Measurements from ENCODE around the gene C16orf74. TPM values are rescaled to one million over a fixed set of nuclear protein-coding genes. Genes with fewer than 3 reads are reported as not detected.

C16orf74 gene
- total and polyA plus RNA-seq, 2 of the 13 experiments (the other 11 are each of a cell fraction or from before 2014, with no cell fraction given) = 0.13 to 0.29 TPM

DNA sequence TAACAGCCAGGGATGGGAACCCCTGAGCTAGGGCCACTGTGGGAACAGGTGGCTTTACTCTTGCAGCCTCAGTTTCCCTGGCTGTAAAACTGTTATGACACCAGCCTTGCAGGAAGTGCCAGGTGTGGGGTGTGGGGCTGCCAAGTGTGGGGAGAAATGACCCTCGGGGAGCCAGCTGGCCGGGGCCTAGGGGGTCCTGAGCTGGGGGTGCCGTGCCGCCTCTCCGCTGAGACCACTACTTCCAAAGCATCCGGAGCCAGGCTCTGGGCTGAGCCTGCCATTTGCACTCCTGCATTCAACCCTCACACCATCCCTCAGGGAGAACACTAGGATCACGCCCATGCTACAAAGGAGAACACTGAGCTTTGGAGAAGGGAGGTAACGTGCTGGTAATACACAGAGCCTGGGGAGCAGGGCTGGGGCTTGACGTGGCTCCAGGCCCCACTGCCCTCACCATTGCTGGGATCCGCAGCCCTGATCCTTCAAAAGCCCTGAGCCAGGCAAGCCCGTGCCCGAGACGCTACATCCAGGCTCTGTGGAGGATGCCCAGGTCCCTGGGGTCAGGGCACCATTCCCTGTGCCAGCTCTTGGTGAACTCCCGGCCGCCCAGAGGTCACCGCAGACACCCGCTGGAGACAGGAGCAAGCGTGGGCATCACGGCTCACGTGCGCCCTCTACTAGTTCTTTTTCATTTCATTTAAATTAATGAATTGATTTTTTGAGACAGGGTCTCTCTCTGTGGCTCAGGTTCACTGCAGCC lies 33.3 kb downstream of the C16orf74 start (continued):
- TF ChIP-seq, protein P1, sequence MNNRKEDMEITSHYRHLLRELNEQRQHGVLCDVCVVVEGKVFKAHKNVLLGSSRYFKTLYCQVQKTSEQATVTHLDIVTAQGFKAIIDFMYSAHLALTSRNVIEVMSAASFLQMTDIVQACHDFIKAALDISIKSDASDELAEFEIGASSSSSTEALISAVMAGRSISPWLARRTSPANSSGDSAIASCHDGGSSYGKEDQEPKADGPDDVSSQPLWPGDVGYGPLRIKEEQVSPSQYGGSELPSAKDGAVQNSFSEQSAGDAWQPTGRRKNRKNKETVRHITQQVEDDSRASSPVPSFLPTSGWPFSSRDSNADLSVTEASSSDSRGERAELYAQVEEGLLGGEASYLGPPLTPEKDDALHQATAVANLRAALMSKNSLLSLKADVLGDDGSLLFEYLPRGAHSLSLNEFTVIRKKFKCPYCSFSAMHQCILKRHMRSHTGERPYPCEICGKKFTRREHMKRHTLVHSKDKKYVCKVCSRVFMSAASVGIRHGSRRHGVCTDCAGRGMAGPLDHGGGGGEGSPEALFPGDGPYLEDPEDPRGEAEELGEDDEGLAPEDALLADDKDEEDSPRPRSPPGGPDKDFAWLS (CRISPR knock-in tag; IDR thresholded peaks at IDR 0.05; ENCODE audit: borderline replicate concordance) = 0 out of 2 replicates have a peak, but pooled peaks have one; percentile 32
- TF ChIP-seq RAD21 (CRISPR knock-in tag; IDR thresholded peaks at IDR 0.05) (peak; percentile 87), TCF12 (IDR thresholded peaks at IDR 0.05) (no peak), TCF12 (CRISPR knock-in tag; IDR thresholded peaks at IDR 0.05) (0 out of 2 replicates have a peak, but pooled peaks have one; percentile 3), SMC3 (IDR thresholded peaks at IDR 0.05; ENCODE audit: low read length) (0 out of 2 replicates have a peak, but pooled peaks have one; percentile 18), MATR3 (CRISPR knock-in tag; IDR thresholded peaks at IDR 0.05) (no peak), ZNF451 (CRISPR knock-in tag; IDR thresholded peaks at IDR 0.05) (0 out of 2 replicates have a peak, but pooled peaks have one; percentile 33), ZFP90 (CRISPR knock-in tag; IDR thresholded peaks at IDR 0.05; ENCODE audit: borderline replicate concordance) (no peak), NR2F1 (CRISPR knock-in tag; IDR thresholded peaks at IDR 0.05) (peak in 1 of 2 experiments; percentile 31; a peak in 2 of 4 replicates), FOXC1 (CRISPR knock-in tag; IDR thresholded peaks at IDR 0.05; ENCODE audit: borderline replicate concordance) (peak; percentile 49; the same call in 1 of the 2 replicates)

DNA sequence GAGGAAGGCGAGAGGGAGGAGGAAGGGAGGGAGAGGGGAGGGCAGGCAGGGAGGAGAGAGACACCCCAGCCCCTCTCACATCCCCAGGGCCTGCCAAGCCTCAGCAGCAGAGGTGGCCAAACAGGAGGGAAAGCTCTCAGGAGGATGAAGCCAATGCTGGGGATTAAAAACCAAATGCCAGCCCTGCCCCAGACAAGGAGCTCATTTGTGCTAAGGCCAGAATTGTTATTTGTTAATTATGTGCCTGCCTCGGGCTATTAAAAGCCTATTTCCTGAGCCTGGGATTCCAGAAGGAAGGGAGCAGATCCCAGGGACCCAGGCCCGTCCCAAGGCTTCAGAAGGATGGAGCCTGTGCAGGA lies 34.2 kb downstream of the C16orf74 start:
- POLR2A ChIA-PET = no interaction called here
- TF ChIP-seq KLF12 (CRISPR knock-in tag; IDR thresholded peaks at IDR 0.05; ENCODE audit: borderline replicate concordance) (no peak), ZNF33B (CRISPR knock-in tag; IDR thresholded peaks at IDR 0.05) (no peak), NCOA5 (CRISPR knock-in tag; IDR thresholded peaks at IDR 0.05) (no peak), ZNF782 (CRISPR knock-in tag; IDR thresholded peaks at IDR 0.05; ENCODE audit: borderline replicate concordance) (no peak), ZNF550 (CRISPR knock-in tag; IDR thresholded peaks at IDR 0.05; ENCODE audit: borderline replicate concordance) (no peak), POLR2AphosphoS2 (IDR thresholded peaks at IDR 0.05; ENCODE audit: low read depth, low read length) (no peak), MAFG (CRISPR knock-in tag; IDR thresholded peaks at IDR 0.05) (no peak)
- TF ChIP-seq, protein P2, sequence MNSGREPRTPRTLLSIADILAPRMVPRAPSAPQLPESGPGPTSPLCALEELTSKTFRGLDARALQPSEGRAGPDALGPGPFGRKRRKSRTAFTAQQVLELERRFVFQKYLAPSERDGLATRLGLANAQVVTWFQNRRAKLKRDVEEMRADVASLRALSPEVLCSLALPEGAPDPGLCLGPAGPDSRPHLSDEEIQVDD (CRISPR knock-in tag; IDR thresholded peaks at IDR 0.05; ENCODE audit: borderline replicate concordance) = no peak
- no peak overlapping the region for H2AFZ ChIP-seq (ENCODE audit: low read length)
- peaks cover 6% of the 10 kb centered on the region for H3K9me3 ChIP-seq (ENCODE audit: low read length)
- in situ Hi-C loops (cut with HindIII; ENCODE audit: extremely low pct_ligation_motif_present, low pct_unique_long_range_greater_than_20kb) = loop anchor here (5.0 kb wide), 1 partner anchor 59 kb away; no protein-coding TSS in a partner anchor
- FAIRE-seq (no peak), ATAC-seq (no peak), DNase-seq (ENCODE audit: low spot score) (no peak)
- peaks cover 3% of the 10 kb centered on the region; the same call in 1 of the 2 replicates for H4K20me1 ChIP-seq (ENCODE audit: insufficient read depth, low read length)
- 28% methylated on average over 3 of the region's 3 CpGs for WGBS (ENCODE audit: low lambda C conversion rate)
- intact Hi-C loops (cut with micrococcal nuclease; ENCODE audit: unreplicated experiment) = loop anchor here (10.0 kb wide), 1 partner anchor 322 kb away; no protein-coding TSS in a partner anchor
- no peaks in the 10 kb centered on the region for H3K79me2 ChIP-seq (ENCODE audit: insufficient read depth, low read length)
- H3K36me3 ChIP-seq (replicated peaks in 1 of 2; ENCODE audit: control insufficient read depth in 1 of 2, insufficient read depth in 2 of 2, low read length in 2 of 2) = no peaks in the 10 kb centered on the region
- CTCF ChIA-PET (ENCODE audit: low intra/inter-chr PET ratio, low total read pairs) = interaction anchor here (2.9 kb wide), 1 partner anchor 296 kb away, joined by 12 read pairs; no protein-coding TSS in a partner anchor
- H3K27me3 ChIP-seq (ENCODE audit: control insufficient read depth in 1 of 2, insufficient read depth in 2 of 2, low read length in 2 of 2) = peaks cover 7 to 30% of the 10 kb centered on the region in 2 experiments; a peak in 4 of 5 replicates
- no peak overlapping the region for H3K9ac ChIP-seq (ENCODE audit: insufficient read depth, low read depth, low read length)
- no peak overlapping the region for H3K27ac ChIP-seq (ENCODE audit: extremely low read length, insufficient read depth, low read length)
- peak overlapping the region; percentile 29; the same call in 1 of the 2 replicates for H3K4me2 ChIP-seq (ENCODE audit: low read depth, low read length)
- BruUV-seq (replicated peaks) = no TSS peak
- no peak overlapping the region; a peak in 1 of 6 replicates for H3K4me3 ChIP-seq (replicated peaks in 1 of 3; ENCODE audit: insufficient read depth in 1 of 3, low read depth in 2 of 3, low read length in 3 of 3)
- 0 out of 2 replicates have a peak, but pooled peaks cover 5% of the 10 kb centered on the region for H3K4me1 ChIP-seq (ENCODE audit: insufficient read depth, low read length)
